WTC11 (cell line): ENCODE results near the gene CCDC9. TPM values are rescaled to one million over a fixed set of nuclear protein-coding genes. Genes with fewer than 3 reads are reported as not detected.

Experiments
- ATAC-seq: fragments of 200-7000 bp; cut with Tn5 transposase; 2 replicates; pipeline ENCODE4 v1.10.0; 2021; ENCODE audit warnings: mild to moderate bottlenecking, moderate library complexity
- CTCF ChIA-PET: fragments of 300-600 bp; sonication (Branson Sonifier 250); formaldehyde crosslinking; loops from one replicate; lab custom pipeline; 2021; ENCODE audit warnings: antibody characterized with exemption; lab: Charles Lee
- POLR2A ChIA-PET: fragments of 350-600 bp; sonication (Branson Sonifier 250); formaldehyde crosslinking; loops from one replicate; lab custom pipeline; 2021; ENCODE audit warnings: antibody characterized with exemption; lab: Charles Lee
- DNase-seq: peaks from one replicate; pipeline ENCODE4 v3.0.0; 2021; ENCODE audit warnings: low spot score
- H3K27ac Mint-ChIP-seq: 2 replicates; pipeline ENCODE4 v1.8.0; 2021; ENCODE audit warnings: mixed read lengths
- H3K27me3 Mint-ChIP-seq: 2 replicates; pipeline ENCODE4 v1.8.0; 2021; ENCODE audit warnings: low read depth, mild to moderate bottlenecking, moderate library complexity, mixed read lengths
- H3K36me3 Mint-ChIP-seq: 2 replicates; pipeline ENCODE4 v1.8.0; 2021; ENCODE audit warnings: mixed read lengths
- H3K4me1 Mint-ChIP-seq: 2 replicates; pipeline ENCODE4 v1.8.0; 2022; ENCODE audit warnings: mixed read lengths
- H3K4me3 Mint-ChIP-seq: 2 replicates; pipeline ENCODE4 v1.8.0; 2021; ENCODE audit warnings: mild to moderate bottlenecking, moderate library complexity, mixed read lengths
- H3K9me3 Mint-ChIP-seq: 2 replicates; pipeline ENCODE4 v1.8.0; 2021; ENCODE audit warnings: mixed read lengths
- FOXK1 ChIP-seq: sonication (generic); formaldehyde crosslinking; IDR thresholded peaks from 2 replicates; pipeline ENCODE4 v1.8.0; 2022; ENCODE audit warnings: mild to moderate bottlenecking, moderate library complexity, missing genetic modification reagents
- GABPB1 ChIP-seq: sonication (generic); formaldehyde crosslinking; IDR thresholded peaks from 2 replicates; pipeline ENCODE4 v1.8.1; 2023; ENCODE audit warnings: mild to moderate bottlenecking, missing genetic modification reagents
- JAZF1 ChIP-seq: fragments of 250-450 bp; sonication (Bioruptor Pico); IDR thresholded peaks from 2 replicates; pipeline ENCODE4 v1.9.0; 2021; ENCODE audit warnings: moderate library complexity, mild to moderate bottlenecking, inconsistent platforms
- JUN ChIP-seq: sonication (generic); formaldehyde crosslinking; IDR thresholded peaks from 2 replicates; pipeline ENCODE4 v1.8.0; 2023; ENCODE audit warnings: mild to moderate bottlenecking, missing genetic modification reagents
- KAT7 ChIP-seq: sonication (generic); formaldehyde crosslinking; IDR thresholded peaks from 2 replicates; pipeline ENCODE4 v1.8.1; 2023; ENCODE audit warnings: missing genetic modification reagents, mild to moderate bottlenecking, borderline replicate concordance
- NFATC4 ChIP-seq: fragments of 250-450 bp; sonication (Bioruptor Pico); IDR thresholded peaks from 2 replicates; pipeline ENCODE4 v1.9.0; 2021; ENCODE audit warnings: mild to moderate bottlenecking
- NR1H2 ChIP-seq: sonication (generic); formaldehyde crosslinking; IDR thresholded peaks from 2 replicates; pipeline ENCODE4 v1.9.0; 2021; ENCODE audit warnings: mild to moderate bottlenecking, moderate library complexity, missing genetic modification reagents
- TEAD4 ChIP-seq: sonication (generic); formaldehyde crosslinking; IDR thresholded peaks from 2 replicates; pipeline ENCODE4 v1.8.0; 2022; ENCODE audit warnings: mild to moderate bottlenecking, missing genetic modification reagents
- ZNF121 ChIP-seq: sonication (generic); formaldehyde crosslinking; IDR thresholded peaks from 2 replicates; pipeline ENCODE4 v1.8.0; 2023; ENCODE audit warnings: missing genetic modification reagents
- ZNF219 ChIP-seq: sonication (generic); formaldehyde crosslinking; IDR thresholded peaks from 2 replicates; pipeline ENCODE4 v1.8.0; 2023; ENCODE audit warnings: missing genetic modification reagents, mild to moderate bottlenecking, borderline replicate concordance
- ZNF416 ChIP-seq: fragments of 250-450 bp; sonication (Bioruptor Pico); IDR thresholded peaks from 2 replicates; pipeline ENCODE4 v1.9.0; 2021; ENCODE audit warnings: mild to moderate bottlenecking, inconsistent platforms
- total RNA-seq: library from RNA; stranded (reverse); gene quantifications from 3 replicates; pipeline ENCODE4 v1.2.3, GENCODE V29; 2021
- TF ChIP-seq, protein P1 (sequence below): fragments of 250-450 bp; sonication (Bioruptor Pico); IDR thresholded peaks from 2 replicates; pipeline ENCODE4 v1.9.0; 2021; ENCODE audit warnings: mild to moderate bottlenecking, borderline replicate concordance
- TF ChIP-seq, protein P2 (sequence below): sonication (generic); formaldehyde crosslinking; IDR thresholded peaks from 2 replicates; pipeline ENCODE4 v1.8.0; 2023; ENCODE audit warnings: mild to moderate bottlenecking, missing genetic modification reagents
- TF ChIP-seq, protein P3 (sequence below): sonication (generic); formaldehyde crosslinking; IDR thresholded peaks from 2 replicates; pipeline ENCODE4 v1.8.1; 2022; ENCODE audit warnings: mild to moderate bottlenecking, missing genetic modification reagents, moderate library complexity, borderline replicate concordance
- TF ChIP-seq, protein P4 (sequence below): sonication (generic); formaldehyde crosslinking; IDR thresholded peaks from 2 replicates; pipeline ENCODE4 v1.8.0; 2022; ENCODE audit warnings: mild to moderate bottlenecking, missing genetic modification reagents
- TF ChIP-seq, protein P5 (sequence below): sonication (generic); formaldehyde crosslinking; IDR thresholded peaks from 2 replicates; pipeline ENCODE4 v1.8.0; 2023; ENCODE audit warnings: missing genetic modification reagents, mild to moderate bottlenecking, borderline replicate concordance
- TF ChIP-seq, protein P6 (sequence below): fragments of 250-450 bp; sonication (Bioruptor Pico); IDR thresholded peaks from 2 replicates; pipeline ENCODE4 v1.9.0; 2021; ENCODE audit warnings: moderate library complexity, mild to moderate bottlenecking, inconsistent platforms, borderline replicate concordance

The CCDC9 gene
- total RNA-seq, 1 experiment from 2014 or later, result 37.7 TPM

DNA sequence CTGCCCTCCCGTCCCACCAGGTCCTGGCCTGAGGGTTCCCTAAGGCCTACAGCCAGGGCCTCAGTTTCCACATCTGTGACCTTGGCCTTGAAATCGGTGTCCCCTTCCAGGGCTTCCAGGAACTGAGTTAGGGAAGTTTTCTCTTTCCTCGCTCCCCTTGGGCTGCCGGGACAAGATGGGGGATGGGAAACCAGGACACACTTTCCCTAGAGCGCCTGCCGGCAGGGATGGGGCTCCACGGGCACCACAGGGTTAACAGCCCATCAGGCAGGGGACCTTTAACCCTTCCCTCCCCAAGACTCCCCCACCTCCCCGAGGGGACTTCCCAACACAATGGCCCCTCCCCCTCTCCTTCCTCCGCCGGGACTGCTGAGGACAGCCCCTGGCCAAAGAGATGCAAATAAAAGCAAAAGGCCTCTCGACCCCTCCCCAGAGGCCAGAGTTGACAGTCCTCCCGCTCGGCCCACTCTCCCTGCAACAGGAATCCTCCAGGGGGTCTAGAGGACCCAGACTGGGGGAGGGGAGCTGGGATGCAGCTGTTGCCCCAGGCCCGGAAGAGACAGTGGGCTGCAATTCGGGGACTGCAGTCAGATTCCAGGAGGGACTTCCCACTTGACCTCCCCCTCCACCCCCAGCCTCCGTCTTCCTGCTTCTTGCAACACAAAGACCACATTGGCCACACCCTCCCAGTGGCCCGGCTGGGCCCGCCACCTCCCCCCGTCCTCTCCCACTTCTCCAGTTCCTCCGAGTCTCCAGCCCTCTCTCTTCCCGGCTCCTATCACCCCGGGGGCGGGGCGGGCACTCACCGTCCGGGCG lies 28.8 kb upstream of the CCDC9 start (continued):
- TF ChIP-seq, protein P1, sequence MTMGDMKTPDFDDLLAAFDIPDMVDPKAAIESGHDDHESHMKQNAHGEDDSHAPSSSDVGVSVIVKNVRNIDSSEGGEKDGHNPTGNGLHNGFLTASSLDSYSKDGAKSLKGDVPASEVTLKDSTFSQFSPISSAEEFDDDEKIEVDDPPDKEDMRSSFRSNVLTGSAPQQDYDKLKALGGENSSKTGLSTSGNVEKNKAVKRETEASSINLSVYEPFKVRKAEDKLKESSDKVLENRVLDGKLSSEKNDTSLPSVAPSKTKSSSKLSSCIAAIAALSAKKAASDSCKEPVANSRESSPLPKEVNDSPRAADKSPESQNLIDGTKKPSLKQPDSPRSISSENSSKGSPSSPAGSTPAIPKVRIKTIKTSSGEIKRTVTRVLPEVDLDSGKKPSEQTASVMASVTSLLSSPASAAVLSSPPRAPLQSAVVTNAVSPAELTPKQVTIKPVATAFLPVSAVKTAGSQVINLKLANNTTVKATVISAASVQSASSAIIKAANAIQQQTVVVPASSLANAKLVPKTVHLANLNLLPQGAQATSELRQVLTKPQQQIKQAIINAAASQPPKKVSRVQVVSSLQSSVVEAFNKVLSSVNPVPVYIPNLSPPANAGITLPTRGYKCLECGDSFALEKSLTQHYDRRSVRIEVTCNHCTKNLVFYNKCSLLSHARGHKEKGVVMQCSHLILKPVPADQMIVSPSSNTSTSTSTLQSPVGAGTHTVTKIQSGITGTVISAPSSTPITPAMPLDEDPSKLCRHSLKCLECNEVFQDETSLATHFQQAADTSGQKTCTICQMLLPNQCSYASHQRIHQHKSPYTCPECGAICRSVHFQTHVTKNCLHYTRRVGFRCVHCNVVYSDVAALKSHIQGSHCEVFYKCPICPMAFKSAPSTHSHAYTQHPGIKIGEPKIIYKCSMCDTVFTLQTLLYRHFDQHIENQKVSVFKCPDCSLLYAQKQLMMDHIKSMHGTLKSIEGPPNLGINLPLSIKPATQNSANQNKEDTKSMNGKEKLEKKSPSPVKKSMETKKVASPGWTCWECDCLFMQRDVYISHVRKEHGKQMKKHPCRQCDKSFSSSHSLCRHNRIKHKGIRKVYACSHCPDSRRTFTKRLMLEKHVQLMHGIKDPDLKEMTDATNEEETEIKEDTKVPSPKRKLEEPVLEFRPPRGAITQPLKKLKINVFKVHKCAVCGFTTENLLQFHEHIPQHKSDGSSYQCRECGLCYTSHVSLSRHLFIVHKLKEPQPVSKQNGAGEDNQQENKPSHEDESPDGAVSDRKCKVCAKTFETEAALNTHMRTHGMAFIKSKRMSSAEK (CRISPR knock-in tag), result no peak
- TF ChIP-seq ZNF121 (CRISPR knock-in tag), result peak; percentile 89
- TF ChIP-seq GABPB1 (CRISPR knock-in tag), result no peak
- no peak for TF ChIP-seq NR1H2 (CRISPR knock-in tag)
- TF ChIP-seq ZNF416 (CRISPR knock-in tag), result no peak
- TF ChIP-seq TEAD4, result 0 out of 2 replicates have a peak, but pooled peaks have one; percentile 10
- TF ChIP-seq, protein P2, sequence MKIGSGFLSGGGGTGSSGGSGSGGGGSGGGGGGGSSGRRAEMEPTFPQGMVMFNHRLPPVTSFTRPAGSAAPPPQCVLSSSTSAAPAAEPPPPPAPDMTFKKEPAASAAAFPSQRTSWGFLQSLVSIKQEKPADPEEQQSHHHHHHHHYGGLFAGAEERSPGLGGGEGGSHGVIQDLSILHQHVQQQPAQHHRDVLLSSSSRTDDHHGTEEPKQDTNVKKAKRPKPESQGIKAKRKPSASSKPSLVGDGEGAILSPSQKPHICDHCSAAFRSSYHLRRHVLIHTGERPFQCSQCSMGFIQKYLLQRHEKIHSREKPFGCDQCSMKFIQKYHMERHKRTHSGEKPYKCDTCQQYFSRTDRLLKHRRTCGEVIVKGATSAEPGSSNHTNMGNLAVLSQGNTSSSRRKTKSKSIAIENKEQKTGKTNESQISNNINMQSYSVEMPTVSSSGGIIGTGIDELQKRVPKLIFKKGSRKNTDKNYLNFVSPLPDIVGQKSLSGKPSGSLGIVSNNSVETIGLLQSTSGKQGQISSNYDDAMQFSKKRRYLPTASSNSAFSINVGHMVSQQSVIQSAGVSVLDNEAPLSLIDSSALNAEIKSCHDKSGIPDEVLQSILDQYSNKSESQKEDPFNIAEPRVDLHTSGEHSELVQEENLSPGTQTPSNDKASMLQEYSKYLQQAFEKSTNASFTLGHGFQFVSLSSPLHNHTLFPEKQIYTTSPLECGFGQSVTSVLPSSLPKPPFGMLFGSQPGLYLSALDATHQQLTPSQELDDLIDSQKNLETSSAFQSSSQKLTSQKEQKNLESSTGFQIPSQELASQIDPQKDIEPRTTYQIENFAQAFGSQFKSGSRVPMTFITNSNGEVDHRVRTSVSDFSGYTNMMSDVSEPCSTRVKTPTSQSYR (CRISPR knock-in tag), result peak; percentile 98
- no peak for TF ChIP-seq KAT7 (CRISPR knock-in tag)
- TF ChIP-seq NFATC4 (CRISPR knock-in tag), result 0 out of 2 replicates have a peak, but pooled peaks have one; percentile 18
- TF ChIP-seq, all 79 proteins: peak for 26

DNA sequence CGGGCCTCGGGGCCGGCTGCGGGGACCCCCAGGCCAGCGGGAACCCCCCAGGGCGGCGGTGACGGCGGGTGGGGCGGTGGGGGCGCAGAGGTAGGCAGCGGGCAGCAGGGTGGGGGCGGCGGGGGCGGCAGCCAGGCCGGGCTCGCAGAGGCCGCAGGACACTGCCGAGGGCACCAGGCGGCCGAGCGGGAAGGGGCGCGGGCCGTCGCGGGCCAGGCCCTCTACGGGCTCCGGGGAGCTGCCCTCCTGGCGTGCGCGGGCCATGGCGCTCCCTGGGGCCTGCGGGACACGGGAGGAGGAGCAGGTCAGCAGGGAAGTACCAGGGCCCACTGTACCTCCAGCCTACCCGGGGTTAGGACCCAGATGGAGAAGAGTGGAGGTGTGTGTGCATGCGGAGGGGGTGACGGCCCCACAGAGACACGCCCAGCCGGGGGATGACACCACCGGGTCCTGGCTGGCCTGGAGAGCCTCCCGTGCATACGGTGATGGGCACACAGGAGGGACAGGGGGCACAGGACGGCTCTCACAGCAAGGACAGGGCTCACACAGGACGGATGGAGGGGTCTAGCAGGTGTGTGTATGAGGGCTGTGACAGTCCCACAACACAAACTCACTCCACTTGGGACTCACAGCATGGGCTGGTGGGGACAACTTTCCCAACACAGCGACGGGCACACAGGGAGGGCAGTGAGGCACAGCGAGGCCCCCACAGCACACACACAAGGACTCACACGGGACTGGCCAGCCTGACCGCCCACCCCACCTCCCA lies 28.0 kb upstream of the CCDC9 start:
- ChIA-PET POLR2A (interaction anchor here (0.6 to 3.9 kb wide), 6 partner anchors 12 to 115 kb away, joined by 3 to 61 read pairs (median 18); partner anchors contain the start of genes CCDC9 and ZC3H4), CTCF (interaction anchor here (0.7 to 9.0 kb wide), 5 partner anchors 12 to 46 kb away, joined by 4 to 136 read pairs (median 8); partner anchors contain the start of genes CCDC9 and INAFM1)
- no peaks in the 10 kb centered on the region; the same call in 1 of the 2 replicates for H3K27me3 Mint-ChIP-seq
- H3K4me1 Mint-ChIP-seq, result peaks cover 27% of the 10 kb centered on the region
- no peak overlapping the region for H3K4me3 Mint-ChIP-seq
- ATAC-seq (peak; percentile 1), DNase-seq (peak; percentile 54)
- no peak overlapping the region for H3K27ac Mint-ChIP-seq
- peaks cover 8% of the 10 kb centered on the region for H3K36me3 Mint-ChIP-seq
- H3K9me3 Mint-ChIP-seq, result no peaks in the 10 kb centered on the region
- TF ChIP-seq, protein P3, sequence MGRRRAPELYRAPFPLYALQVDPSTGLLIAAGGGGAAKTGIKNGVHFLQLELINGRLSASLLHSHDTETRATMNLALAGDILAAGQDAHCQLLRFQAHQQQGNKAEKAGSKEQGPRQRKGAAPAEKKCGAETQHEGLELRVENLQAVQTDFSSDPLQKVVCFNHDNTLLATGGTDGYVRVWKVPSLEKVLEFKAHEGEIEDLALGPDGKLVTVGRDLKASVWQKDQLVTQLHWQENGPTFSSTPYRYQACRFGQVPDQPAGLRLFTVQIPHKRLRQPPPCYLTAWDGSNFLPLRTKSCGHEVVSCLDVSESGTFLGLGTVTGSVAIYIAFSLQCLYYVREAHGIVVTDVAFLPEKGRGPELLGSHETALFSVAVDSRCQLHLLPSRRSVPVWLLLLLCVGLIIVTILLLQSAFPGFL (CRISPR knock-in tag), result no peak
- no peak for TF ChIP-seq ZNF219 (CRISPR knock-in tag)
- TF ChIP-seq, protein P4, sequence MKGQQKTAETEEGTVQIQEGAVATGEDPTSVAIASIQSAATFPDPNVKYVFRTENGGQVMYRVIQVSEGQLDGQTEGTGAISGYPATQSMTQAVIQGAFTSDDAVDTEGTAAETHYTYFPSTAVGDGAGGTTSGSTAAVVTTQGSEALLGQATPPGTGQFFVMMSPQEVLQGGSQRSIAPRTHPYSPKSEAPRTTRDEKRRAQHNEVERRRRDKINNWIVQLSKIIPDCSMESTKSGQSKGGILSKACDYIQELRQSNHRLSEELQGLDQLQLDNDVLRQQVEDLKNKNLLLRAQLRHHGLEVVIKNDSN (CRISPR knock-in tag), result 0 out of 2 replicates have a peak, but pooled peaks have one; percentile 25
- TF ChIP-seq, protein P5, sequence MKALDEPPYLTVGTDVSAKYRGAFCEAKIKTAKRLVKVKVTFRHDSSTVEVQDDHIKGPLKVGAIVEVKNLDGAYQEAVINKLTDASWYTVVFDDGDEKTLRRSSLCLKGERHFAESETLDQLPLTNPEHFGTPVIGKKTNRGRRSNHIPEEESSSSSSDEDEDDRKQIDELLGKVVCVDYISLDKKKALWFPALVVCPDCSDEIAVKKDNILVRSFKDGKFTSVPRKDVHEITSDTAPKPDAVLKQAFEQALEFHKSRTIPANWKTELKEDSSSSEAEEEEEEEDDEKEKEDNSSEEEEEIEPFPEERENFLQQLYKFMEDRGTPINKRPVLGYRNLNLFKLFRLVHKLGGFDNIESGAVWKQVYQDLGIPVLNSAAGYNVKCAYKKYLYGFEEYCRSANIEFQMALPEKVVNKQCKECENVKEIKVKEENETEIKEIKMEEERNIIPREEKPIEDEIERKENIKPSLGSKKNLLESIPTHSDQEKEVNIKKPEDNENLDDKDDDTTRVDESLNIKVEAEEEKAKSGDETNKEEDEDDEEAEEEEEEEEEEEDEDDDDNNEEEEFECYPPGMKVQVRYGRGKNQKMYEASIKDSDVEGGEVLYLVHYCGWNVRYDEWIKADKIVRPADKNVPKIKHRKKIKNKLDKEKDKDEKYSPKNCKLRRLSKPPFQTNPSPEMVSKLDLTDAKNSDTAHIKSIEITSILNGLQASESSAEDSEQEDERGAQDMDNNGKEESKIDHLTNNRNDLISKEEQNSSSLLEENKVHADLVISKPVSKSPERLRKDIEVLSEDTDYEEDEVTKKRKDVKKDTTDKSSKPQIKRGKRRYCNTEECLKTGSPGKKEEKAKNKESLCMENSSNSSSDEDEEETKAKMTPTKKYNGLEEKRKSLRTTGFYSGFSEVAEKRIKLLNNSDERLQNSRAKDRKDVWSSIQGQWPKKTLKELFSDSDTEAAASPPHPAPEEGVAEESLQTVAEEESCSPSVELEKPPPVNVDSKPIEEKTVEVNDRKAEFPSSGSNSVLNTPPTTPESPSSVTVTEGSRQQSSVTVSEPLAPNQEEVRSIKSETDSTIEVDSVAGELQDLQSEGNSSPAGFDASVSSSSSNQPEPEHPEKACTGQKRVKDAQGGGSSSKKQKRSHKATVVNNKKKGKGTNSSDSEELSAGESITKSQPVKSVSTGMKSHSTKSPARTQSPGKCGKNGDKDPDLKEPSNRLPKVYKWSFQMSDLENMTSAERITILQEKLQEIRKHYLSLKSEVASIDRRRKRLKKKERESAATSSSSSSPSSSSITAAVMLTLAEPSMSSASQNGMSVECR (CRISPR knock-in tag), result 0 out of 2 replicates have a peak, but pooled peaks have one; percentile 37
- 0 out of 2 replicates have a peak, but pooled peaks have one; percentile 39 for TF ChIP-seq JUN
- TF ChIP-seq, protein P6, sequence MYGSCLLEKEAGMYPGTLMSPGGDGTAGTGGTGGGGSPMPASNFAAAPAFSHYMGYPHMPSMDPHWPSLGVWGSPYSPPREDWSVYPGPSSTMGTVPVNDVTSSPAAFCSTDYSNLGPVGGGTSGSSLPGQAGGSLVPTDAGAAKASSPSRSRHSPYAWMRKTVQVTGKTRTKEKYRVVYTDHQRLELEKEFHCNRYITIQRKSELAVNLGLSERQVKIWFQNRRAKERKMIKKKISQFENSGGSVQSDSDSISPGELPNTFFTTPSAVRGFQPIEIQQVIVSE (CRISPR knock-in tag), result no peak
- 0 out of 2 replicates have a peak, but pooled peaks have one; percentile 40 for TF ChIP-seq FOXK1 (CRISPR knock-in tag)
- no peak for TF ChIP-seq JAZF1 (CRISPR knock-in tag)
